GM21528 (cell line): ENCODE results near the gene PRSS56.

Experiments
- ATAC-seq: cut with Tn5 transposase; IDR thresholded peaks from one replicate; pipeline ENCODE4 v1.9.1; 2021; ENCODE audit warnings: mild to moderate bottlenecking, moderate library complexity; ENCODE audit not compliant: unreplicated experiment, low FRiP score

PRSS56 gene

DNA sequence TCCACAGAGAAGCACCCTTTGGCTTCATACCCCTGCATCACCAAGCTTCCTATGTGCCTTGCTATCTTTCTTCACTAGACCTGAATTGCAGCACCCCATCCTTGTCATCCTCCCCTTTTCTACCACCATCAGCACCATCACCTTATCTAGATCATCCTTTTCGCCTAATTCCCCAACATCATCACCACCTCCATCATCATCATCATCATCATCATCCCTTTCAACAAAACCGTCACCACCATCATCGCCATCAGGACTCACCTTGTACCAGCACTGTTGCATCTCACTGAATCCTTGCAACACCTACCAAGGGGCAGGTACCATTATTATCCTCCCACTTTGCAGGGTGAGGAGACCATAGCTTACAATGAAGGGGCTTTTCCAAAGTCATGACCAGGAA, 21.7 kb upstream of the PRSS56 start:
- ATAC-seq, result no peak

DNA sequence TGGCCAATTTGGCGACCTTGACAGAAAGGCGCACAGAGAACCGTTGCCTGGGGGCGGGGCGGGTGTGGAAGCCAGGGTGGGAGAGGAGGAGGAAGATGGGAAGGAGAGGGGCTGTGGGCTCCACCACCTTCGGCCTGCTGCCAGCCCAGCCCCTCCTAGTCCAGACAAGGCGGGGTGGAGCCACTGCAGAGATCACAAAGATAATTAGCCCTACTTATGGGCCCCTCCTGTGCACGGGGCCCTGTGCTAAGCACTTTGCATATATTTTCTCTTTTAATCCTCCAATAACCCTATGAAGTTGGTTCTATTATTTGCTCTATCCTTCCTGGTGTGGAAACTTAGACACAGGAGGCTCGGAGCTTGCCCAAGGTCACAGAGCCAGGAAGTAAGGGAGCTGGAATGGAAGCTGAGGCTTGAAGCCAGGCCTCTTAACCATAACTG, 18.8 kb upstream of the PRSS56 start:
- no peak for ATAC-seq

DNA sequence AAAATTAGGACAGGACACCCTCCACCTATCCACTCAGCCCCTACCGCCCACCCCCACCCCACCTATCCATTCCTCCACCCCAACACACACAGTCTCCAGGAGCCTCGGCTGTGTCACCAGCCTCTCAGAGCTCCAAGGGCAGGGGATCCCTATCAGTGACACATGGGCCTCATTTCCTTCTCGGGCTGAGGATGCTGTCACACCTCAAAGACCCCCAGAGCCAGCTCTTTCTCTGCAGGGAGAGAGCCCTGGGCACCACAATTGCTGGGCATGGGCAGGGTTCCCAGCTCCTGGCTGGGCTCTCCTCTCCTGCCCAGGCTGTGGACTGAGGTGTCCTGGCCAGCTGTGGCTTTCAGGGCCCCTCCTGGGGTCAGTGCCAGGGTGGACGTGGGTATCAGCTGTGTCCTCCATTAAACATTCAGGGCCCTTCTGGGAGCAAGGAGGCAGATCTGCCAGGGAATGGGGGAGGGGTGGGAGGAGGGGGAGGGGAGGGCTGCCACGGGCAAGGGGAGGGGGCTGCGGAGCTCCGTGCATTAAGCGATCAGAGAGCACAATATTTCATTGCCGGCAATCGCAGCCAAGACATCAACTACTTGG, 18.3 kb upstream of the PRSS56 start:
- ATAC-seq, result no peak

DNA sequence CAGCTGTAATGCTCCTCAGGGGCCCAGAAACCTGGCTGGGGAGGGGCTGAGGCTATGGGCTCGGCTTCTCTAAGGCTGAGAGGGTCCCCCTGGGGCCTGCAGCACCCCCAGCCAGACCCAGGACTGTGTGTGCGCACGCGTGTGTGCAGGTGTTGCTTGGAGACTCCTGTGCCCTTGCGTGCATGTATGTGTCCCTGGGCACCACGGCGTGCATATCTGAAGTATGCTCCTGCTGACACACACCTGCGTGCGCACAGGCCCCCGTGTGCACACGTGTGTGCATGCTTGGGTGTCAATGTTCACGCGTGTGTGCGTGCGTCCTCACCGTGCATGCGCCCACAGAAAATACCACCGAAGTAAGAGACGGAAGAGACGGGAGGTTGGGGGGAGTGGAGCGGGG, 17.7 kb upstream of the PRSS56 start:
- no peak for ATAC-seq

DNA sequence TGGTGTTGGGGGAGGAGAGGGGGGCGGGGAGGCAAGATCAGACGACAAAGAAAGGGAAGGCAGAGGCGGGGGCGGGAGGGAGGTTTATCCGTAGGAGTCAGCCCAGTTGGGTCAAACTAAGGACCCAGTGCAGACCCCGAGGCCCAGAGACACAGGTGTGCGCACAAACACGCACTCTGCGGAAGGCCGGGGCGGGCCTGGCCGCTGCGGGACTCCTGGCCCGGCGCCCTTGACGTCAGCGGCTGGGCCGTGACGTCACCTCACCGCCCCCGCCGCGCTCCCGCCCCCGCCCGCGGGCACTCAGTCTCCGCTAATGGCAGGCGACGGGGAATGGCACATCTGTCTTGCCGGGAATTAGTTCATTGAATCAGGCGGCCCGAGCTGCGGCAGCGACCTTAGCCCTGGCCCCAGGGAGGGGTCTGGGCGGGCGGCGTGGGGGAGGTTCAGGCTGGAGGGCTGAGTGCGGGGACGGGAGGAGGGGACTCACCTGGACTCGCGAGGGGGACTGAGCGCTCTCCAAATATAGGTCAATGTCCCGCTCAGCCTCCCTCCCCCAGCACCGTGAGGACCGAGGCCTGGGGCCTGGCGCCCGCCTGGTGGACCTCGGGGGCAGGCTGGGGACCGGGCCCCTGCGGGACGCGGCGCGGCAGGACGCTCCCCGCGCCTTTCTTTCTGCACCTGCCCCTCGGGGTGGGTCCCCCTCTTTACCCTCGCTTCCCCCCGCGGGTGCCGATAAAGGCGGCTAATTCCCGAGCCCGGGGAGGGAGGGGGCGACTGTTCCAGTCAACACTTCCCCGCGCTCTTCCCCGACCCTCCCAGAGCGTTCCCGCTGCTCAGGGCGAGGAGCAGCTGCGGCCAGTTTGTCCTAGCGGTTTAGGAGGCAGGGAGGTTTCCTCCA, 17.0 kb upstream of the PRSS56 start:
- ATAC-seq, result no peak

DNA sequence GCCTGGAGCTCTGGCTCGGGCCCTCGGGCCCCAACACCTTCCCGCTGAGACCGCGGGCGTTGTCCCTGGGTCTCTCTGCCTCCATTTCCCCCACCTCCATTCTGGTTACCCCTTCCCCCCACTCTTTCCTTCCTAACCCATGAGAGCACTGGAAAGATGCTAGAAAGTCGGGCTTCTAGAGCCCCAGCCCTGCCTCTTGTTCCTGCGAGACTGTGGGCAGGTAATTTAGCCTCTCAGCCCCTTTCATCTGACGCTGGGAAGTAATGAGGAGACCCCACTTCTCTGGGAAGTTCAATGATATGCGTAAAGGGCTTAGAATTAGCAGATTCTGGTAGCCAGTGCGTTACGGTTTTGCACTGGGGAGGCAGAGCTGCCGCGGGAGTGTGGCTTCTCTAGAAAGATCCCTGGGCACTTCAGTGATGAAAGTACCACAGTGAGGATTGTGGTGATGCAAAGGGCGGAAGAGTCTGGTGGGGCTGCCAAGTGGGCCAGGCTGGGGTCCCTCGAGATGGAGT, 16.3 kb upstream of the PRSS56 start:
- no peak for ATAC-seq

DNA sequence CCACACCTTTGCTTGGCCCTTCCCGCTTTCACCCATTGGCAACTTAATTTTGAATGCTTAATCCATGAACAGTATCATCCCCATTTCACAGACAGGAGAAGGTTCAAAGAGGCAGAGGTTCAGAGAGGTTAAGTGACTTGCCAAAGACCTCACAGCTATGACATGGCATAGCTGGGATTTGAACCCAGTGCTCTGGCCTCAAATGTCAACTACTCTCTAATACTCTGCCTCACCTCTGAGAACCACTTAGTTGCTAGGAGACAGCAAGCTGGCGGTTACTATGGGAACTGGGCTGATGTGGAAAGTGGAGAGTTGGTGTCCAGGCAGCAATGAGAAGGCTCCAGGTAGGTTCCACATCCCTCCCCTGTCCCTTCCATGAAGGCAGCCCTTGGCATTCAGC, 15.8 kb upstream of the PRSS56 start:
- ATAC-seq, result no peak

DNA sequence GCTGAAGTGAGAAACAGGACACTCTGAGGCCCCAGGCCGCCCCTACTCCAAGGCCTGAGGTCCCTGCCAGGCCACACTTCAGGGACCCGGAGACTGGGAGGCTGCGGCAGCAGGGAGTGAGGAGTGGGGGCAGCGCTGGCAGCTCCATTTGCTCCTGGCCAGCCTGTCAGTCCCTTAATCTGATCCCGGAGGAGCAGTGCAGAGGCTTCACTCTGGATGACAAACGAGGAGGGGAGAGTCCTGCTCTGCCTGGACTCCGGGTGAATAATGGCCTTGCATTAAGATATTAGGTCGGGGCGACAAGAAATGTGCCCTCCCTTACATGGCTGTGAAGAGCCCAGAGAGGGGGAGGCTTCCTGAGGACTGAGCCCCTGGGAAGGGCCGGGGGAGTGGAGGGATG, 14.3 kb upstream of the PRSS56 start:
- no peak for ATAC-seq

DNA sequence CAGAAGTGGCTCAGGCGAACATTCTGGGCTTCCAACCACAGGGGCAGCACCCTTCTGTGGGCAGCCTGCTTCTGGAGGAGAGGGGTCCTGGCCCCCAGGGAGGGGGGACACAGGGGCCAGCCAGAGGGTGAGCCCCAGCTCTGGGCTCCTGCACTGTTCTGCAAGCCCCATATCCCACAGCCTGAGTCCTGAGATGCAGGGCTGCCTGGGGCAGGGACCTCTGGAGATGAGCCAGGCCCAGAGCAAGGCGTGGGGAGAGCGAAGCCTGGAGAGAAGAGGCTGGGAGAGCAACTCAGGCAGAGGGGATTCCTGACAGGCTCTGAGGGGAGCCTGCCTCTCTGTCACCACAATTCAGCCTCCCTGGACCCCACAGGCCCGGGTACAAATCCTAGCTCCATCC, 13.5 kb upstream of the PRSS56 start:
- ATAC-seq, result no peak

DNA sequence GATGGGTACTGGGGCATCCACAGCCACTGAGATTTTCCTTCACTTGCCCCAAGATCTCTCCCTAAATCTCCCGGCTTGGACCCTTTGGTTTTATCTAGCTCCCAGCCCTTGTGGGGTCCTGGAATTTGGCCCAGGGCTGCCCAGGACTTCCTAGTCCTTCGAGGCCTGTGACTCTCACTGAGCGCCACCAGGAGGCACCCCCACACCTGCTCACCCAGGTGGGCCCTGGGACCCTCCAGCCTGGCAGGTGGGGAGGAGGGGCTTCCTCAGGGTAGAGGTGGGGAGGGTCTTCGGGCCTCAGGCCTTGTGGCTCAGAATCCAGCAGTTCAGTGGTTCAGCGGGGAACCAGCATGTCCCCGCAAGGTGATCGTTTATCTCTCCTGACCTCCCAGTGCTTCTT, 11.9 kb upstream of the PRSS56 start:
- ATAC-seq, result no peak

DNA sequence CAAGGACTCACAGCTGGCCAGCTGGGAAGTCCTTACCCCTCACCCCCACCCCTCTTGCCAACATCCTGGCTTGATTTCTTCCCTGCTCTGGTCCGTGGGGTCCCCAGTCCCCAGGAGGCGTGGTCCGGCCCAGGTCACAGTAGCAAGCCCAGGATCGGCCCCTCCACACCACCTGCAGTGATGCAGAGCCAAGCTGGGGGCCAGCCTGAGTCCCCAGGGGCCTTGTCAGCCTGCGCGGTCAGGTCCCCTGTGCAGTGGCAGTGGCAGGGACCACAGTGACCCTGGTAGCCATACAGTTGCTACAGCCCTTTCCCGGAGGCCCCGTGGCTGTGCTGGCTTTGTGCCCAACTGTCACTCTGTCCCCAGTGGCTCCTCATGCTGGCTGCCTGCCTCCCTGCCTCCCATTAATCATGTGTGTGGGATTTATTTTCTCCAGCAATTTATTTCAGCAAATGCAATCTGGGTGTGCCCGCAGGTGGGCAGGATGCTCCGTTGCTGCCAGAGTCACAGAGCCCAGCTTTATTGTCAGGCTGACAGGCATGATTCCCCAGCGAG, 8.8 kb upstream of the PRSS56 start:
- ATAC-seq, result no peak

DNA sequence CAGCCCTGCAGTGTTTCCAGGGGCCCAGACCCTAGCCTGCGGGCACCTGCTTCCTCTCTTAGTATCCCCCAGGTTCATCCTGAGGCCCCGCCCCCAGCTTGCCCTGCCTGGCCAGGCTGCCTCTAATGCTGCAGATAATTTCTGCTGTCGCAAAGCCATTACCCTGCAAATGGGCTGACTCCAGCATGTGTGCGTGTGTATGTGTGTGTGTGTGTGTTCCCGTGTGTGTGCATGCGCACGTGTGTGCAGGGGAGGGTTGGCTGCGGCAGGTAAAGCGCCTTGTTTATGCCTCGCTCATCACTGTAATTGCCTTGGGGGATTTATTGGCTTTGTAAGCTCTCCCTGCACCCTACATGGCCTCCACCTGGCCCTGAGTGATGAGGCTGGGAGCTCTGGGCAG, 7.6 kb upstream of the PRSS56 start:
- ATAC-seq, result no peak

DNA sequence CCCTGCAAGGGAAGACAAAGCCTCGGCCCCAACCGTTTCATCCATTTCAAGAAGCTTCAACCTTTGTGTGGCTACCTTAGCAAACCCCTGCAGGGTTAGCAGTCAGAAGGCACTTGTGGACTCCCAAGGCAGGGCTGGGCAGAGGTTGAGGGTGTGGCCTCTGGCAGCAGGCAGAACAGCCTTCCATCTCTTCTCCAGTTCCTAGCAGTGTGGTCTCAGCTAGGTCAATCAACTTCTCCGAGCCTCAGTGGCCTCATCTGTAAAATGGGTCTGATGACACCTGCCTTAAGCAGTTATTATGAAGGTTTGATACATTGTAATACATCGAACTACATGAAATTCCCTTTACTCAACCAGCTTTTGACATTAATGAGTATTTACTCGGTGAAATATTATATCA, 6.8 kb upstream of the PRSS56 start:
- ATAC-seq, result no peak

DNA sequence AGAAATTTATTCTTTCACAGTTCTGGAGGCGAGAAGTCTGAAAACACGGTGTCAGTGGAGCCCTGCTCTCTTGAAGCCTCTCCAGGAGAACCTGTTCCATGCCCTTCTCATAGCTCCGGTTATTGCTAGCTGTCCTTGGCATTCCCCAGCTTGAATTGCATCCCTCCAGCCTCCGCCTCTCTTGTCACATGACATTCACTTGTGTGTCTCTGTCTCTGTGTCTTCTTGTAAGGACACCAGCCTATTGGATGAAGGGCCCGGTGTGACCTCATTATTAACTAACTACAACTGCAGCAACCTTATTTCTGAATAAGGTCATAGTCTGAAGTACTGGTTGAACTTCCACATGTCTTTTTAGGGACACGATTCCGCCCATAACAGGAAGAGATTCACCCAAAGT, 4.5 kb upstream of the PRSS56 start:
- no peak for ATAC-seq

DNA sequence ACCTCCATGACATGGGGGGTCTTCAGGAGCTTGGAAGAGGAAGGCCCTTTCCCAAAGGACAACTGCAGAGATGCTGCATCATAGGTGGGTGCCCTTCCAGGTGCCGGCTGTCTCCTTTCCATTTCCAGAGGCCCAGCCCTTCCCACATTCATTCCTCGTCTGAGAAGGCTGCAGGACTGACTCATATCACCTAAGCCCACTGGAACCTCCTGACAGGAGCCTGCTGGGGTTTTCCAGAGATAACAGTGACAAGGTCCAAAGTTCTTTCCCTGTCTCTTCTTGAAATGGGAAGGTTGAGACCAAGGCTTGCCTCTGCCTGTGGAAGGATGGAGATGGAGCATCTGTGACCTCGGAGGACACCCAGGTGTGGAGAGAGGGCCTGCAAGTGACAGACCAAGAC, 3.6 kb upstream of the PRSS56 start:
- no peak for ATAC-seq

DNA sequence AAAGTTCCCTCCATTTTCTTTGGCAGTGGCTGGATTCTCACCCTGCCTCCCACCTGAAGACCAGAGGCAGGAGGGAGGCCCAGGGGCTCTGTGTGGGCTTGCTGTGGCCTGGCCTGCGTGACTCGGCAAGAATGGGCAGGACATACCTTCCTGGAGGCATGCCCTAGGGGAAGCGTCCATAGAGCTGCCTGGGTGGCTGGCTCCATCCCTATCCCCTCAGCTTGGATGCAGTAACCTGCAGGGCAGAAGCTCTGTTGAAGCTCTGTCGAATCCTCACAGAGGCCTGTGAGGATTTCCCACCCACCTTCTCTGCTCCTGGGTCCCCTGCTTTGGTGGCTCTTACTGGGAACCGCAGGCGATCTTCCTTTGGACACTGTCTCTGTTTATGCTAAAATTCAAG, 1.3 kb upstream of the PRSS56 start:
- no peak for ATAC-seq

DNA sequence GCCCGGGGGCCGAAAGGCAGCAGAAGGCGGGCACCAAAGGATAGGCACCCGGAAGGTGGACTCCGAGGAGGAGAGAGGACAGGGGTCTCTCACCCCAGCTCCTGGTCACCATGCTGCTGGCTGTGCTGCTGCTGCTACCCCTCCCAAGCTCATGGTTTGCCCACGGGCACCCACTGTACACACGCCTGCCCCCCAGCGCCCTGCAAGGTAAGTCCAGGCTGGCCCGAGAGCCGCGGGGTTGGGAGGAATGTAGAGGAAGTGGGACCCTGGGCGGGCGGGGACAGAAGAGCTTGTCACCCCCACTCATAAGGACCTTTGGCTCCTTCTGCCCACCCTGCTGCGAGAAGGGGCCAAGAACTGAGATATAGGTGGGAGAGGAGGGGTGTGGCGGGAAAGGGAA, 301 bp downstream of the PRSS56 start:
- ATAC-seq, result no peak

DNA sequence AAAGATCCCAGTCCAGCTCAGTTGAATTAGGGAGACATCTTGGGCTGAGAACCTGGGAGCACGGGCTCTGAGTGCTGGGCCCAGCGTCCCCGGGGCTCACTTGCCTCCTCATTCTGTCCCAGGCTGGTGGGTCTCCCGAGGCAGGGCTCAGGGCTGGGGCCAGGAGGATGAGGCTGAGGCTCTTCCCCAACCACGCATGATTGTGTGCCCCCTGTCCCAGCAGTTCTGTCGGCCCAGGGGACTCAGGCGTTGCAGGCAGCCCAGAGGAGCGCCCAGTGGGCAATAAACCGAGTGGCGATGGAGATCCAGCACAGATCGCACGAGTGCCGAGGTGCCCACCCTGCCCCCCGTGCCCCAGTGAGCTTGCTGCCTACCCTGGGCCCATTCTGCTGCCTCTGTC, 910 bp downstream of the PRSS56 start:
- no peak for ATAC-seq

DNA sequence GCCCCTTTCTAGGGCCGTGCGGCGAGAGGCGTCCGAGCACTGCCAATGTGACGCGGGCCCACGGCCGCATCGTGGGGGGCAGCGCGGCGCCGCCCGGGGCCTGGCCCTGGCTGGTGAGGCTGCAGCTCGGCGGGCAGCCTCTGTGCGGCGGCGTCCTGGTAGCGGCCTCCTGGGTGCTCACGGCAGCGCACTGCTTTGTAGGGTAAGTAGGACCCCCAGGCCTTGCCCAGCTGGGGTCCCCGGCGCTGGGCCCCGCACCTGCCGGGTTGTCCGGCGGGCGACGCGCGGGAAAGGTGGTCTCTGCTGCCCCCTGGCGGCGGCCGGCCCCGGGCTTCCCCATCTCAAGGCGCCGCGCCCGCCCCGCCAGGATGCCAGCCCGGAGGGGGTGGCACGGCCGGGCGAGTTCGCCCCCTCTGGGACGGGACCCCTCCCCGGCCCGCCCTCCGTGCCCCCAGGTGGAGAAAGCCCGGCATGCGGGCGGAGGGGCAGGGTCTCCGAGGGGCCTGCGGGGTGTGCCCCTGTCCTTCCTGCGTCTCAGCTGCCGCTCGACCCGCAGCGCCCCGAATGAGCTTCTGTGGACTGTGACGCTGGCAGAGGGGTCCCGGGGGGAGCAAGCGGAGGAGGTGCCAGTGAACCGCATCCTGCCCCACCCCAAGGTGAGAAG, 1.9 kb downstream of the PRSS56 start:
- no peak for ATAC-seq

DNA sequence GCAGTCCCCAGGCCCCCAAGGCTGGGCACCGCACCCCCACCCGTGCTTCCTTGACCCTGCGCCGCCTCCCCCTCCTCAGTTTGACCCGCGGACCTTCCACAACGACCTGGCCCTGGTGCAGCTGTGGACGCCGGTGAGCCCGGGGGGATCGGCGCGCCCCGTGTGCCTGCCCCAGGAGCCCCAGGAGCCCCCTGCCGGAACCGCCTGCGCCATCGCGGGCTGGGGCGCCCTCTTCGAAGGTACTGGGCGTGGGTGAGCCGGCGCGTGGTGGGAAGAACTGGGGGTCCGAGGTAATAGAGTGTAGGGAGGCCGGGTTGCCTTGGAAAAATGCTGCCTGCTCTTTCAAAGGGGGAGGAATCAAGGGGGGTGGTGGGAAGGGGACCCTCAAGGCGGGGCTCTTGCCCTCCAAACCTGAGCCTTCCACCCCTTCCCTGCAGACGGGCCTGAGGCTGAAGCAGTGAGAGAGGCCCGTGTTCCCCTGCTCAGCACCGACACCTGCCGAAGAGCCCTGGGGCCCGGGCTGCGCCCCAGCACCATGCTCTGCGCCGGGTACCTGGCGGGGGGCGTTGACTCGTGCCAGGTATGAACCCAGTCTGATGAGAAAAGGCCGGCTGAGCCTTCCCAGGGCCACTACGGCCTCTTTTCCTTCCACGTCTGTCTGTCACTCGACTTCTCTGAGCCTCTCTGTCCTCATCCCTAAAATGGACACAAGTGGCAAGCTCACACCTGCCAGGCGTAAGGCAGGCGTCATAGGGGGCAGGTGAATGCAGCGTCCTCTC, 2.6 kb downstream of the PRSS56 start:
- no peak for ATAC-seq

DNA sequence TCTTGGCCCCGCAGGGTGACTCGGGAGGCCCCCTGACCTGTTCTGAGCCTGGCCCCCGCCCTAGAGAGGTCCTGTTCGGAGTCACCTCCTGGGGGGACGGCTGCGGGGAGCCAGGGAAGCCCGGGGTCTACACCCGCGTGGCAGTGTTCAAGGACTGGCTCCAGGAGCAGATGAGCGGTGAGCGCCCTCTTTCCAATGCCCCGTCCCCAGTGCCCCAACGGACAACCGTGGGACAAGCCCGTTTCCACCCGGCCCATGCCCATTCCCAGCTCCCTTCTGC, 3.2 kb downstream of the PRSS56 start:
- ATAC-seq, result no peak
